ENCODE results near the gene STX18.
A peak's percentile ranks its signal among the peaks of the same experiment; 100 is the strongest.
"Not testable (repeated sequence)": the region's sequence is repeated elsewhere in the genome, so short reads cannot be mapped to it uniquely, and the experiment has no call there.

The STX18 gene

DNA sequence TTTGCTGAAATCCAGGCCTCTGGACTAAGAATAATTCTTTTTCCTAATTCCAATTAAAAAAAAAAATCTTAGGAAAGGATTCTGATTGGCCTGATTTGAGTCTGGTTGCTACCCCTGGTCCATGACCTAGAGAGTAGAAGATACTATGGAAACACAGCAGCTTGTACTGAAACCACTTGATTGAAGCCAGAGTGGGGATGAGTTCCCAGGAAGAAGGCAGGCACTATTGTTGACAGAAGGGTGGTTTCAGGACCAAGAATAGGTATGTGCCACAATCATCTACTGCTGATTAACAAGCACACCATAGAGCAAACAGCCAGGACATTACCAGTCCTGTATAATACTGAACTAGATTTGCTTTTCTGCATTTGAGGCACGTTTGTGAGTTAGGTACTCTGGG is 29.6 kb downstream of the STX18 start:
- DNase-seq (ENCODE audit: low read depth) = no peak
- H3K4me3 ChIP-seq (ENCODE audit: low read depth, low read length) = no peak overlapping the region
- TF ChIP-seq, protein P1, sequence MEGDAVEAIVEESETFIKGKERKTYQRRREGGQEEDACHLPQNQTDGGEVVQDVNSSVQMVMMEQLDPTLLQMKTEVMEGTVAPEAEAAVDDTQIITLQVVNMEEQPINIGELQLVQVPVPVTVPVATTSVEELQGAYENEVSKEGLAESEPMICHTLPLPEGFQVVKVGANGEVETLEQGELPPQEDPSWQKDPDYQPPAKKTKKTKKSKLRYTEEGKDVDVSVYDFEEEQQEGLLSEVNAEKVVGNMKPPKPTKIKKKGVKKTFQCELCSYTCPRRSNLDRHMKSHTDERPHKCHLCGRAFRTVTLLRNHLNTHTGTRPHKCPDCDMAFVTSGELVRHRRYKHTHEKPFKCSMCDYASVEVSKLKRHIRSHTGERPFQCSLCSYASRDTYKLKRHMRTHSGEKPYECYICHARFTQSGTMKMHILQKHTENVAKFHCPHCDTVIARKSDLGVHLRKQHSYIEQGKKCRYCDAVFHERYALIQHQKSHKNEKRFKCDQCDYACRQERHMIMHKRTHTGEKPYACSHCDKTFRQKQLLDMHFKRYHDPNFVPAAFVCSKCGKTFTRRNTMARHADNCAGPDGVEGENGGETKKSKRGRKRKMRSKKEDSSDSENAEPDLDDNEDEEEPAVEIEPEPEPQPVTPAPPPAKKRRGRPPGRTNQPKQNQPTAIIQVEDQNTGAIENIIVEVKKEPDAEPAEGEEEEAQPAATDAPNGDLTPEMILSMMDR (IDR thresholded peaks at IDR 0.05; ENCODE audit: control insufficient read depth, extremely low read depth, insufficient read depth) = no peak

GRCh38 chr4:4510641-4511040 is 31.2 kb downstream of the STX18 start:
- not testable (repeated sequence) for H3K4me3 ChIP-seq (ENCODE audit: low read depth, low read length); DNase-seq (ENCODE audit: low read depth)

- TF ChIP-seq, protein P1 (IDR thresholded peaks at IDR 0.05; ENCODE audit: control insufficient read depth, extremely low read depth, insufficient read depth) = no peak
- no peak for DNase-seq (ENCODE audit: low read depth)
Observed at GRCh38 chr4:4509521-4509920, 32.3 kb downstream of the STX18 start.

DNA sequence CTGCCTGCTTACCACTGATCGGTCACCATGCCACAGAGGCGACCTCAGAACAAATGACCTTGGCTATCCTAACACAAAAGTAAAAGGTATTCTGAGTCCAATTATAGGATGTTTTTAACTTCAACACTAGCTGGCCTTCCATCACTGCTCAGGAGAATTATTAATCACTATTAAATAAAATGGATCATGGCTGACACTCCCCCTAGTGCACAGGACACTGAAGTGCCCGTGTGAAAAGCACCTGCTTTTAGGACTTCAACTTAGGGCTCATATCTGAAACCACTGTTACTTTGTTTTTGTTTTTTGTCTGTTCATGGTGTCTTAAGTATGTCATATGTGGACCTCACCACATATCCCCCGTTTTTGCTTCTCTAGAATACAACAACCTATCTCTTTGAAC is 33.9 kb downstream of the STX18 start:
- H3K4me3 ChIP-seq (ENCODE audit: low read depth, low read length) = peak overlapping the region; percentile 17
- TF ChIP-seq, protein P1 (IDR thresholded peaks at IDR 0.05; ENCODE audit: control insufficient read depth, extremely low read depth, insufficient read depth) = peak; percentile 75
- DNase-seq (ENCODE audit: low read depth) = no peak

More at GRCh38 chr4:4509521-4509920, 32.3 kb downstream of the STX18 start:
- no peak overlapping the region for H3K4me3 ChIP-seq (ENCODE audit: low read depth, low read length)

DNA sequence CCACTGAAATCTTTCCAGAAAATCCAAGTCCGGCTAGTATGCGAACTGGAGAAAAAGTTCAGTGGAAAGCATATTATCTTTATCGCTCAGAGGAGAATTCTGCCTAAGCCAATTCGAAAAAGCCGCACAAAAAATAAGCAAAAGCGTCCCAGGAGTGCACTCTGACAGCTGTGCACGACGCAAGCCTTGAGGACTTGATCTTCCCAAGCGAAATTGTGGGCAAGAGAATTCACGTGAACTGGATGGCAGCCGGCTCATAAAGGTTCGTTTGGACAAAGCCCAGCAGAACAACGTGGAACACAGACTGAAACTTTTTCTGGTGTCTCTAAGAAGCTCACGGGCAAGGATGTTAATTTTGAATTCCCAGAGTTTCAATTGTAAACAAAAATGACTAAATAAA is 34.4 kb downstream of the STX18 start:
- DNase-seq (ENCODE audit: low read depth) = no peak
- H3K4me3 ChIP-seq (ENCODE audit: low read depth, low read length) = peak overlapping the region; percentile 17
- TF ChIP-seq, protein P1 (IDR thresholded peaks at IDR 0.05; ENCODE audit: control insufficient read depth, extremely low read depth, insufficient read depth) = no peak

DNA sequence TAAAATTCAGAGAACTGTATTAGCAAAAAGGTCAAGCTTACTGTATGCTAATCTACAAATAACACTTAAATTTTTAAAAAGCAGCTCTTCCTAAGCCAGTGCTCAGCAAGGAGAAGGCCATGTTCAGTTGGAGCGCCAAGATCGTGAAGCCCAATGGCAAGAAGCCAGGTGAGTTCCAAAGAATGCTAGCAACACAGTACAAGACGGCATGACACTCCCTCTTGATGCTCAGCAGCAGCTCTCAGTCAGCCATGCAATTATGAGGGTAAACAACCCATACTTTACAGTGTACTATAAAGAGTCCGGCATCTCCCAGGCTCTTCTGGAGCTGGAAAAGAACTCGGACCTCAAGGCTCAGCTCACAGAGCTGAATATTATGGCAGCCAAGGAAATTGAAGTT is 34.9 kb downstream of the STX18 start:
- TF ChIP-seq, protein P1 (IDR thresholded peaks at IDR 0.05; ENCODE audit: control insufficient read depth, extremely low read depth, insufficient read depth) = no peak
- peak overlapping the region; percentile 17; the same call in 1 of the 2 replicates for H3K4me3 ChIP-seq (ENCODE audit: low read depth, low read length)
- DNase-seq (ENCODE audit: low read depth) = peak; percentile 69

DNA sequence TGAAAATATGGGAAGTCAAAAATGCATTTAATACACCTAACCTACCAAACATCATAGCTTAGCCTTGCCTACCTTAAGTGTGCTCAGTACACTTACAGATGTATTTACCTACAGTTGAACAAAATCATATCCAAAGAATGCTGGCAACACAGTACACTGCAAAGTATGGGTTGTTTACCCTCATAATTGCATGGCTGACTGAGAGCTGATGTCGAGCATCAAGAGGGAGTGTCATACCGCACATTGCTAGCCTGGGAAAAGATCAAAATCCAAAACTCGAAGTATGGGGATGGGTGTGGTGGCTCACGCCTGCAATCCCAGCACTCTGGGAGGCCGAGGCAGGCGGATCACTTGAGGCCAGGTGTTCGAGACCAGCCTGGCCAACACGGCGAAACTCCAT is 36.6 kb downstream of the STX18 start:
- not testable (repeated sequence) for H3K4me3 ChIP-seq (ENCODE audit: low read depth, low read length); DNase-seq (ENCODE audit: low read depth)

GRCh38 chr4:4504783-4505182 is 37.1 kb downstream of the STX18 start:
- no peak for DNase-seq (ENCODE audit: low read depth)
- H3K4me3 ChIP-seq (ENCODE audit: low read depth, low read length) = no peak overlapping the region
- TF ChIP-seq, protein P1 (IDR thresholded peaks at IDR 0.05; ENCODE audit: control insufficient read depth, extremely low read depth, insufficient read depth) = no peak
